NOMO-1 treated with dmso at 0.1 percent for 144 hours (cell line): ENCODE data around the gene PTP4A2.
"Not testable (repeated sequence)": the region's sequence is repeated elsewhere in the genome, so short reads cannot be mapped to it uniquely, and the experiment has no call there.

Experiments used
- DNase-seq: peaks from one replicate; lab custom pipeline; 2025; ENCODE audit not compliant: unreplicated experiment; lab: John Stamatoyannopoulos, UW

The PTP4A2 gene

DNA sequence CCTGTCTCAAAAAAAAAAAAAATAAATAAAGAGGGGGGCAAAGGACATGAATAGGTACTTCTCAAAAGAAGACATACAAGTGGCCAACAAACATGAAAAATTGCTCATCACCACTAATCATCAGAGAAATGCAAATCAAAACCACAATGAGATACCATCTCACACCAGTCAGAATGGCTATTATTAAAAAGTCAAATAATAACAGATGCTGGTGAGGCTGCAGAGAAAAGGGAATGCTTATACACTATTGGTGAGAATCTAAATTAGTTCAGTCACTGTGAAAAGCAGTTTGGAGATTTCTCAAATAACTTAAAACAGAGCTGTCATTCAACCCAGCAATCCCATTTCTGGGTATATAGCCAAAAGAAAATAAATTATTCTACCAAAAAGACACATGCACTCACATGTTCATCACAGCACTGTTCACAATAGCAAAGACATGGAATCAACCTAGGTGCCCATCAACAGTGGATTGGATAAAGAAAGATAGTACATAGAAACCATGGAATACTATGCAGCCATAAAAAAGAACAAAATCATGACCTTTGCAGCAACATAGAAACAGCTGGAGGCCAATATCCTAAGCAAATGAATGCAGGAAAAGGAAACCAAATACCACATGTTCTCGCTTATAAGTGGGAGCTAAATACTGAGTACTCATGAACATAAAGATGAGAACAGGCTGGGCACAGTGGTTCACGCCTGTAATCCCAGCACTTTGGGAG is 42.5 kb downstream of the PTP4A2 start:
- not testable (repeated sequence) for DNase-seq

DNA sequence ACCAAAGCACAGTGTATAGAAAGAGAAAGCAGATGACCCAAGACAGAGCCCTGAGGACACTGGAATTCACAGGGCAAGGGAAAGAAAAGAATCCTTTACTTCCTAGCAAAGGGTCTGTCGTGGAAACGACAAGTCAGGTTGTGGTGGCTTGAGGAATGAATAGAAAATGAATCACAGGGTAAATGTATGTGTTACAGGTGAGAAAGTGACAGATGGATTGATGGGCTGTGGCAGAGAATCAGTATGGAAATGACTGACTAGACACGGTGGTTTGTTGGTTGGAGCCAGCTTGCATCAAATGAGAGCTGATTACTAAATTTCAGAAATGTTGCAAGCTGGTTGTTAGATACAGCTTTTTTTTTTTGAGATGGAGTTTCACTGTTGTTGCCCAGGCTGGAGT is 46.9 kb downstream of the PTP4A2 start:
- DNase-seq, result no peak

DNA sequence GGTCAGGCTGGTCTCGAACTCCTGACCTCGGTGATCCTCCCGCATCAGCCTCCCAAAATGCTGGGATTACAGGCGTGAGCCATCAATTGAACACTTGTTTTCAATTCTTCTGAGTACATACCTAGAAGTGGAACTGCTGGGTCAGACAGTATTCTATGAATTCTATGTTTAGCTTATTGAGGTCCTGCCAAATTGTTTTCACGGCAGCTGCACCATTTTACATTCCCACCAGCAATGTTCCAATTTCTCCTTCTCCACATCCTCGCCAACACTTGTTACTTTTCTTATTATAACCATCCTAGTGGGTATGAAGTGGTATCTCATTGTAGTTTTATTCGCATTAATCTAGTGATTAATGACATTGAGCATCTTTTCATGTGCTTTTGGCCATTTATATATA is 49.9 kb downstream of the PTP4A2 start:
- DNase-seq, result no peak

DNA sequence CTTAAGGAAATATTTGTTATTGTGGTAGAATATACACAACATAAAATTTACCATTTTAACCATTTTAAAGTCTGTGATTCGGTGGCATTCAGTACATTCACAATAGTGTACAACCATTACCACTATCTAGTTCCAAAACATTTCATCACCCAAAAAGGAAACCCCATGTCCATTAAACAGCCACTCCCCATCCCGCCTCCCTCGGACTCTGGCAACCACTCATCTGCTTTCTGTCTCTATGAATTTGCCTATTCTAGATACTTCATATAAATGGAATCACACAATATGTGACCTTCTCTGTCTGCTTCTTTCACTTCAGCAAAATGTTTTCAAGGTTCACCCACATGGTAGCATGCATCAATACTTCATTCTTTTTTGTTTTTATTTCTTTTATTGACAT is 51.3 kb downstream of the PTP4A2 start:
- DNase-seq, result peak; percentile 68

DNA sequence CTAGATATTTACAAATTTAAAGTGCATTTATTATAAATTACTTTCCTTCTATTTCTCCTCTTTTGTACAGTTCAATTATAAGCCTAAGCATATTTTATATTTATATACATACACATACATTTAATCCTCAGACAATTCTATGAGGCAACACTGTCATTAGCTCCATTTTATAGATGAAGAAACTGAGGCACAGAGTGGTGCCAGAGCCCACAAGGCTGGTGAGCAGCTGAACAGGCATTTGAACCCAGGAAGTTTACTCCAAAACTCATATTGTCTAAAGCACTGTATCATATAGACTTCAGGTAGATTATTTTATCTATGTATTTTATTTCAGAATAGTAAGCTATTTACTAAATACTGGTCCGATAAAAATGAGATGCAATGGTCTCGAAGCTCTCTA is 52.3 kb downstream of the PTP4A2 start:
- DNase-seq, result no peak

DNA sequence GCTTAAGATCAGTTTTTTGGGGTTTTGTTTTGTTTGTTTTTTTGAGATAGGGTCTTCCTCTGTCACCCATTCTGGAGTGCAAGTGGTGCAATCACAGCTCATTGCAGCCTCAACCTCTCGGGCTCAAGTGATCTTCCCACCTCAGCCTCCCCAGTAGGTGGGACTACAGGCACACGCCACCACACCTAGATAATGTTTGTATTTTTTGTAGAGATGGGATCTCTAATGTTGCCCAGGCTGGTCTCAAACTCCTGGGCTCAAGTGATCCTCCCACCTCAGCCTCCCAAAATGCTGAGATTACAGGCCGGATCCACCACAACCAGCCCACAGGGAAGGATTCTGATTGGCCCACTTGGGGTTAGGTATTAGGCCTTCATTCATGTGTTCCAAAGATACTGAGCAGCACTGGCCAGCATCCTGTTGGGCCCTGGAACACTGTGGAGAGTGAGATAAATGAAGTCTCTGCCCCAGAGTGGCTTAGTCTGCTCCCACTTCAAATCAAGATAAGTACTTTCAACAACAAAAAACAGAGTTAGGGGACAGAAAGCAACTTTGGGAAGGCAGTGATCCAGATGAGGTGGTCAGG is 54.7 kb downstream of the PTP4A2 start:
- no peak for DNase-seq

DNA sequence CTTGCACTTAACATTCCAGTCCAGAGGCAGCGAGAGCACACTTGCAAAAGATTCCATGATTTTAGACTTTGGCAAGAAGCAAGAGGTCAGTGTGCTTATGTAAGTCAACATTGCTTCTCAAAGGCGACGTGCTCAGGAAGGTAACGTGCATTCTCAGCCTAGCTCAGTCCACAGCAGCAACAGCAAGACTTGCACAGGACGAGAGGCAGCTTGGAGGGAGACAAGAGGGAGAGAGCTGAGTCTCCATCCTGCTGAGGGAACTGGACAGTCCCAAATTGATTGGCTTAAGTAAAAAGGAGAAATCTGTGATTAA is 56.5 kb downstream of the PTP4A2 start:
- no peak for DNase-seq

DNA sequence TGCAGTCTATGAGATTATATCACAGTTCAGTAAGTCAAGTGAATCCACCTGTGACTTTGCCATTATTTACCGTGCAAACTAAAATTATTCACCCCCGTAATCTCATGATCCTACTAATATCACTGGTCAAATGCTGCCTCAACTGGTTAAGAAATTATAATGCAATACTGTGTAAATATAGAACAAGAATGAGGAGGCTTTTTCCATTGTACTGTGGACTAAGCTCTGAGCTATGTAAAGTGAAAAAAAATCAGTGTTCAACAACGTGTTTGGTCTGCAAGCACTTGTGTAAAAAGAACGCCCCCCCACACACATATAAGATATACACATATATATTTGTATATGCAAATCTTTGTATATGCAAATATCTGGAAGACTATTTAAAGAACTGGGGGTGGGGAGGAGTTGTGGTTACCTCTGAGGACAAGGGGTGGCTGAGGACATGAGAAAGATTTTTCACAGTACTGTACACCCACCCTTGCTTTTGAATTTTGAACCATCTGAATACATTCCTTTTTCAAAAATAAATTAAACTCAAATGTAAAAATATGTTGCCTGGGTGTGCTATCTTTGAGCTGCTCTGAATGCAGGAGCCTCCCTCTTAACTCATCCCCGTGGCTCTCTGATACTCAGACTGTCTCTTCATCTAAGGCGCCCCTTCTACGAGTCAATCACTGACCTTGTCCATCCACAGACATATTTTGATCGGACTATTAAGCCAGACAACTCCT is 57.0 kb downstream of the PTP4A2 start:
- DNase-seq, result no peak

DNA sequence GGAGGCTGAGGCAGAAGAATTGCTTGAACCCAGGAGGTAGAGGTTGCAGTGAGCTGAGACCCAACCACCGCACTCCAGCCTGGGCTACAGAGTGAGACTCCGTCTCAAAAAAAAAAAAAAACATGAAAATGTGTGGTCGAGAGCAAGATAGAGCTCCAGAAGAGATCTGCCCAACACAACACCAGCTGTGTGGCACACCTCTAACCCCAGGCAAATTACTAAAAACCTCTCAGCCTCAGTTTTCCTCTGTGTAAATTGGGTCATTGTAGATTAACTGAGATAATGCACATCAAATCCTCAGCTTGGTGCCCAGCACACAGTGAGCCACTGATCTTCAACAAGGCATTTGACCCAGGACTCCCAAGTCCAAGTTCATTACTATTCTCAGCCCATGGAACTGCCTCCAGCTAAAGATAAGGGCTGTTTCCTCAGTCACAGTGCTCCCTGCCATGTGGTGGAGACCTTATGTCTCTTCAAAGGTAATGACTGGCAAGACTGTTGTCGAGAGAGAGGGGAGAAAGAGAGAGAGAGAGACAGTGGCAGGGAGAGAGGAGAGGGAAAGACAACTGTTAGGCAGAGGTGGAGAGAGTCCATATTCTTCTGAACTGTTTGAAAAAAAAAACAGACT is 58.1 kb downstream of the PTP4A2 start:
- no peak for DNase-seq

DNA sequence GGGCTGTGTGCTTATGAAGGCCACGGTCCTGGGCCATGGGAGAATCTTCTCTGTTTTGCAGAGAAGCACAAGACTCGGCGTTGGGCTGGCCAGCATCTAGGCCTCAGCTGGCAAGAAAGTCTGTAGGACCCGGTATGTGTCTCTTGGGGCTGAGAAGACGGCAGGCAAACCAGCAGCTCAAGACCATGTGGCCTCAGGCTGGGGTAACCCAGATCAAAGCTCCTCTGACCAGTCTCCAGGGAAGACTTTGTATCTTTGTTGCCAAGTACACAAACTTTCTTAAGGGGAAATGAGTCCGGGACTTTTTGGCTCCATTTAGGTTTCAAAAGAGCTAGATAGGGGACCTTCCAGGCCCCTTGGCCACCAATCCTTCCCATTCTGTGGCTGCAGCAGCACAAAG is 60.1 kb downstream of the PTP4A2 start:
- no peak for DNase-seq

DNA sequence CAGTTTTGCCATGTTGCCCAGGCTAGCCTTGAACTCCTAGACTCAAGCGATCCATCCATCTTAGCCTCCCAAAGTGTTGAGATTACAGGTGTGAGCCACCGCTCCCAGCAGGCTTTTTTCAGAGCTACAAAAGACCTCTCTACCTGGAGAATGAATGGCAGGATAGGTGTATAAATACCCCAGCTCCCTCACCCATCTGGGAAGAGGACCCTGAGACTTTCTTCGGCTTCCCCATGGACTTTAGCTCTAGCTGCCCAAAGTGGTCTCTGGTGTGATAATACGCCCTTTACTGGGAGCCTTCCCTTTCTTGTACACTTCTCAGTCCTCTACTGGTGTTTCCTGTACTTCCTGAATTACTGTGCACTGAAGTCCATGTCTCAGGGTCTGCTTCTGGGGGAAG is 60.6 kb downstream of the PTP4A2 start:
- DNase-seq, result no peak

DNA sequence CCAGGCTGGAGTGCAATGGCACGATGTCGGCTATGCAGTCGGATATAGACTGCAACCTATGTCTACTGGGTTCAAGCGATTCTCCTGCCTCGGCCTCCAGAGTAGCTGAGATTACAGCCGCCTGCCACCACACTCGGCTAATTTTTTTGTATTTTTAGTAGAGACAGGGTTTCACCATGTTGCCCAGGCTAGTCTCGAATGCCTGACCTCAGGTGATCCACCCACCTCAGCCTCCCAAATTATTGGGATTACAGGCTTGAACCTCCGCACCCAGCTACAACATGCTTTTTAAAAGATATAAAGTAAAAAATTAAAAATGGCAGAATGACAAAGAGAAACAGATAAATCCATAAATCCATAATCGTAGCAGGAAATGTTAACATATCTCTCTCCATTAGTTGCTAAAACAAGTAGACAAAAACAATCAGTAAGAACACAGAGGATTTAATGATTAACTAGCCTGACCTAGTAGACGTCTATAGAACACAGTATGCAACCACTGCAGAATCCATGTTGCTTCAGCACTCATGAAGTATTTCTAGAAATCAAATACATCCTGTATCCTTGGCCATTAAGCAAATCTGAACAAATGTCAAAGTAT is 62.4 kb downstream of the PTP4A2 start:
- no peak for DNase-seq

DNA sequence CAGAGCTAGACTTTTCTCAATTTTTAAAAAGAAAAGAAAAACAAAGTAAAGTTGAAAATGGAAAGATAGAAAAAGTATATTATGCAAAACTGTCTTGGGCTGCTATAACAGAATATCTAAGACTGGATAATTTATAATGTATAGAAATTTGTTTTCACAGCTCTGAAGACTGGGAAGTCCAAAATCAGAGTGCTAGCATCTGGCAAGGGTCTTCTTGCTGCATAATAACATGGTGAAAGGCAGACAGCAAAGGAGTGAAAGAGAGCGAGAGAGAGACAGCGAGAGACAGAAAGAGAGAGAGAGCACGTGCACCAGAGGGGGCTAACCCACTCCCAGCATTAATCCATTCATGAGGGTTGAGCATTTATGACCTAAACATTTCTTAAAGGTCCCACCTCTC is 63.2 kb downstream of the PTP4A2 start:
- no peak for DNase-seq

DNA sequence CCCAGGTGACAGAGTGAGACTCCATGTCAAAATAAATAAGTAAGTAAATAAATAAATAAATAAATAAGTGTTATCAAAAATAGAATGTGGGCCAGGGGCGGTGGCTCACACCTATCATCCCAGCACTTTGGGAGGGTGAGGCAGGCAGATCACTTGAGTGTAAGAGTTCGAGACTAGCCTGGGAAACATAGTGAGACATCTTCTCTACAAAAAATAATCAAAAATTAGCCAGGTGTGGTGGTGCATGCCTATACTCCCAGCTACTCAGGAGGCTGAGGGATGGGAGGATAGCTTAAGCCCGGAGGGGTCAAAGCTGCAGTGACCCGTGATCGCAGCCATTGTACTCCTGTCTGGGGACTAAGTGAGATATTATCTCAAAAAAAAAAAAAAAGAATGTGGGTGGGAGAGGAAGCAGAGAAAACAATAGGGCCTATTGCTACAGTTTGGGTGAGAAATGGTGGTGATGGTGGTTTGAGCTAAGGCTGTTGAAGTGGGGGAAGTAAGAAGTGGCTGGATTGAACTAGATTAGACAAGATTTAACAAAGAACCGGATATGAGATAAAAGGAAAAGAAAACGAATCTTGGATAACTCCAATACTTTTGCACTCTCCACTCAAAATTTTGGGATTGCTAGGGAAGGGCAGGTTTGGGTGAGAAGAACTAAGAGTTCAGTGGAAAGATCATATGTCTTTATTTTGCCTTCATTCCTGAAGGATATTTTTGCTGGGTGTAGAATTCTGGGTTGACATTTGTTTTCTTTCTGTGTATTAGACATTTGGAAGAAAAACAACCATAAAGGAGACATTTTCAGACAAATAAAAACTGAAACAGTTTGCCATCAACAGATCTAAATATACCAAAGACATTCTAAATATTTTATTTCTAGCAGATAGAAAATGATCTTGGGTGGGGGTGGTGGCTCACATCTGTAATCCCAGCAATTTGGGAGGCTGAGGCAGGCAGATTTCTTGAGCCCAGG is 65.2 kb downstream of the PTP4A2 start:
- no peak for DNase-seq

DNA sequence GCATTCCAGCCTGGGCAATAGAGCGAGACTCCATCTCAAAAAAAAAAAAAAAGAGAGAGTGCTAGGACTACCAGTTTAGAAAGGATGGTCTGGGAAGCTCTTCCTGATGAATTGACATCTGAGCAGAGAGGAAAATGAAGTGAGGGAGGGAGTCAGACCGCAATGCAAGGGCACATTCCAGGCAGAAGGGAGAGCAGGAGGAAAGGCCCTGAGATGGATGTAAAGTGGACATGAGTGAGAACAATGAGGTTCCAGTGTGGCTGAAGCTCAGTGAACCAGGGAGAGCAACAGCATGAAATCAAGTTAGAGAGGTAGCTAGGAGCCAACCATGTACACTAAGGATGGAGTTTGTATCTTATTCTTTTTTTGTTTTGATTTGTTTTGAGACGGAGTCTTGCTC is 66.5 kb downstream of the PTP4A2 start:
- no peak for DNase-seq

DNA sequence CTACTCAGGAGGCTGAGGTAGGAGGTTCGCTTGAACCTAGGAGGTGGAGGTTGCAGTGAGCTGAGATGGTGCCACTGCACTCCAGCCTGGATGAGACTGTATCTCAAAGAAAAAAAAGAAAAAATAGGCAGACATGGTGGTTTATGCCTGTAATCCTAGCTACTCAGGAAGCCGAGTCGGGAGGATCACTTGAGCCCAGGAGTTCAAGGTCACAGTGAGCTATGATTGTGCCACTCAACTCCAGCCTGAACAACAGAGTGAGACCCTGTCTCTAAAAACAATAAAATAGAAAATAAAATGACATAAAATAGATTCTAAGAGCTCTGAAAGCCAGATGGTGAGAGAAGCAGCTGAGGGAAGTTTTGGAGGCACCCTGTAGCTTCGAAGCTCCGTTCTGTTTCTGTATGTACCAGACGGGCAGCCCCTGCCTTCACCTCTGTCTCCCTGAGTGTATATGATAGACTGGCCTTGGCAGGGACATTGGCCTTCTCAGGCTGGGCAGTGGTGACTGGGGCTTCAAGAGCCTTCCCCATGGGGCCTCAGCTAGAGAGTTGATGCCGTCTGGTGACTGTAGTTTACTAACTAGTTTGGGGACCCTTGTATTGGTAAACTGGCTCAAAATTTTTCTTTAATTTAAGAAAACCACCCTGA is 68.0 kb downstream of the PTP4A2 start:
- no peak for DNase-seq

DNA sequence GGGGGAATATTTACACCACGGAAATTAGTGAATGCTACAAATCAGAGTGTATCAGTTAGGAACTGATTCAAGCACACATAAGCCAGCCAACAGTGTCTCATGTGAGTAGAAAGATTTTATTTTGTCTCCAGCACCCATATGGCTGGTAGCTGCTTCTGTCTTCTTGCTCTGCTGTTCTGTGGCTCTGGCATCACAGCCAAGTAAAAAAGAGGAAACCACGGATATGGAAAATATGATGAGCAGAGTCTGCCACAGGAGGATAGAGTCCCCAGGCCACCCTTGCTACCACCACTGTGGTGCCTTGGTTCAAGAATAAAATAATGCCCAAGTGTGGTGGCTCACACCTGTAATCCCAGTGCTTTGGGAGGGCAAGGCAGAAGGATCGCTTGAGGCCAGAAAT is 68.7 kb downstream of the PTP4A2 start:
- DNase-seq, result no peak

DNA sequence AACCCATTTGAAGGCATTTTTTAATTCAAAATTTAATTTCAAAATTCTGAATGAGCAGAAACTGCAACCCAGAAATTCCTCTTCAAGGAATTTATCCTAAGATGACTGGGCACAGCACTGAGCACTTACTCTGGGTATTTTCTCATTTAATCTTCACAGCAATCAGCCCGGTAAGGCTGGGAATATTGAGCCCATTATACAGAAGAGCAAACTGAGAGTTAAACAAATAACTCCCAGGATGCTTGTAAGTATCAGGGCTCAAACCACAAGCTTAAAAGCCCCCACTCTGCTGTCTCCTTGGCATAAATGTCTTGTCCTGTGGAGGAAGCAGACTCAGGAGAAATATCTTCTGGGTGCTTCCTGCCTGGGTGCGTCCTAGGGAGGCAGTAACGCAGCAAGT is 69.3 kb downstream of the PTP4A2 start:
- no peak for DNase-seq

DNA sequence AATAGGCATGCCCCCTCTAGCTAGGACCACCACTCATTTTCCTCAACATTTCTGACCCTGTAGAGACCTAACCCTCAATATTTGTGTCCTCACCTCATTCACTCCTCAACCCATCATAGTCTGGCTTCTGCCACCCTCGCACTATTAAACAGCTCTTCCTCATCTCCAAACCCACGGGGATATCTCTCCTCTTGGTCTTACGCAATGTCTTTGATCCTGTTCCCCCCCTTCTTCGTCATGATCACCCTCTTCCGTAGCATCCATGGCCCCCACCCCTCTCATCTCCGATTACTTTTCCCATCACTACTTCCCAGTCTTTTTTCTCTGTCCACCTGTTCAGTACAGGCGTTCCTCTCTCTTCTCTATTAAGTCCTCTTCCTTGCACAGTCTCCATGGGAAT is 70.6 kb downstream of the PTP4A2 start:
- DNase-seq, result no peak

DNA sequence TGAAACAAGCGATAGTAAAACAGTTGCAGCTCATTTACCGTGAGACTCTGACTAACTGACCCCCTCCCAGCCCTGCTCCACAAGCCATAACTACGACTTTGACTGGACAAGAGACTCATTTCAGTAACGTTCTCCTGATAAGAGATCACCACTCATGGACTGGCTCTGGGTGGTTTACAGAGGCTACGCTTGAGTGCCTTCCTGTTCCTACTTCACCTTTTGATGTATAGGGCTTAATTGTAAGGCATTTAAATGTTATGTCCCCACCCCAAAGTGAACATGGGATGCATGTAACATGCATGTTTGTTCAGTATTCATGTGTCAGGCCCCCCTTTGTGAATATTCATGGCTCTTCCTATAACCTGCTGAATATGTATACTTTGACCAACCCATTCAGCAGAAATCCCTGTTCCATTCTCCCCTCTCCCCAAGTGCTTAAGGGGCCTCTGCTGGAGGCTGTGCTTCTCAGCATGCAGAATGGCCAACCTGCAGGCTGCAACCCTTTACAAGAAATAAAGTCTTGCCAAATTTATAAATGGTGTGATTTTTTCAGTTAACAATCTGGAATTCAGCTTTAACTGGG is 71.6 kb downstream of the PTP4A2 start:
- DNase-seq, result no peak
